Adrenal gland (tissue), 5 donors: ENCODE measurements around the gene OR51B2.

ENCODE experiments used
- POLR2A ChIP-seq, 2 donors: fragments of 450-650 bp; IDR thresholded peaks; one replicate each; pipeline ENCODE4 v1.6.1; 2017; ENCODE audit warnings: antibody characterized with exemption in 2 of 2, mild to moderate bottlenecking in 2 of 2, moderate library complexity in 1 of 2
- TF ChIP-seq, protein P1 (sequence below), 6 experiments: fragments of 450-650 bp in 4 of 6; fragments of 200-600 bp in 2 of 6; sonication (generic) in 1 of 6; IDR thresholded peaks; 1 replicate in 5 of 6; 2 replicates in 1 of 6; pipeline versions ENCODE4 v1.5.1 to v1.8.0; 2016 to 2021; ENCODE audit warnings: antibody characterized with exemption in 6 of 6, mild to moderate bottlenecking in 2 of 6, moderate library complexity in 1 of 6
- donor health status: DM: no; HTN: no; CAD: no.

DNA sequence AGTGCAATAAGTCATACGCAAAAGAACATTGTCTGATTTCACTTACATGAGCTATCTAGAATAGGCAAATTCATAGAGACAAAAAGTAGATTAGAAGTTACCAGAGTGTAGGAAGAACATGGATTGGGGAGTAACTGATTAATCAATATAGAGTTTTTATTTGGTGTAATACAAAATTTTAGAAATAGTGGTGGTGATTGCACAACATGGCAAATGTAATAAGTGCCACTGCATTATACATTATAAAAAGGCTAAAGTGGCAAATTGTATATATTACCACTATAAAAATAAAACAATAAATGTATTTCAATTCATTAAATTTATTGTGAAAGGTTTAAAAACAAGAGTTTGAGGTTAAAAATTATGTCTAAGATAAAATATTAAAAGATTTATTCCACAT is 13.7 kb downstream of the OR51B2 start:
- TF ChIP-seq, protein P1, sequence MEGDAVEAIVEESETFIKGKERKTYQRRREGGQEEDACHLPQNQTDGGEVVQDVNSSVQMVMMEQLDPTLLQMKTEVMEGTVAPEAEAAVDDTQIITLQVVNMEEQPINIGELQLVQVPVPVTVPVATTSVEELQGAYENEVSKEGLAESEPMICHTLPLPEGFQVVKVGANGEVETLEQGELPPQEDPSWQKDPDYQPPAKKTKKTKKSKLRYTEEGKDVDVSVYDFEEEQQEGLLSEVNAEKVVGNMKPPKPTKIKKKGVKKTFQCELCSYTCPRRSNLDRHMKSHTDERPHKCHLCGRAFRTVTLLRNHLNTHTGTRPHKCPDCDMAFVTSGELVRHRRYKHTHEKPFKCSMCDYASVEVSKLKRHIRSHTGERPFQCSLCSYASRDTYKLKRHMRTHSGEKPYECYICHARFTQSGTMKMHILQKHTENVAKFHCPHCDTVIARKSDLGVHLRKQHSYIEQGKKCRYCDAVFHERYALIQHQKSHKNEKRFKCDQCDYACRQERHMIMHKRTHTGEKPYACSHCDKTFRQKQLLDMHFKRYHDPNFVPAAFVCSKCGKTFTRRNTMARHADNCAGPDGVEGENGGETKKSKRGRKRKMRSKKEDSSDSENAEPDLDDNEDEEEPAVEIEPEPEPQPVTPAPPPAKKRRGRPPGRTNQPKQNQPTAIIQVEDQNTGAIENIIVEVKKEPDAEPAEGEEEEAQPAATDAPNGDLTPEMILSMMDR (IDR thresholded peaks at IDR 0.05) = no peak
- no peak for TF ChIP-seq POLR2A (IDR thresholded peaks at IDR 0.05)
